Kidney tubule cell (primary cell): Measurements from ENCODE around the gene ANKH.

Source experiments
- DNase-seq: peaks from one replicate; pipeline ENCODE4 v3.0.0-alpha.2; 2018; ENCODE audit warnings: low spot score

Gene ANKH

GRCh38 chr5:14734396-14734795 is 137.2 kb downstream of the ANKH start:
- no peak for DNase-seq

- DNase-seq = no peak
These were observed 137.9 kb downstream of the ANKH start for GRCh38 chr5:14733661-14734060.

- no peak for DNase-seq
These were observed 138.6 kb downstream of the ANKH start for GRCh38 chr5:14732991-14733390.

GRCh38 chr5:14730881-14731280 is 140.7 kb downstream of the ANKH start:
- DNase-seq = no peak

GRCh38 chr5:14730466-14730865 is 141.1 kb downstream of the ANKH start:
- no peak for DNase-seq

GRCh38 chr5:14729448-14730385 is 141.9 kb downstream of the ANKH start:
- DNase-seq = no peak

- DNase-seq = no peak
These were observed 143.1 kb downstream of the ANKH start for GRCh38 chr5:14728459-14728938.

GRCh38 chr5:14727928-14728458 is 143.6 kb downstream of the ANKH start:
- no peak for DNase-seq

DNA sequence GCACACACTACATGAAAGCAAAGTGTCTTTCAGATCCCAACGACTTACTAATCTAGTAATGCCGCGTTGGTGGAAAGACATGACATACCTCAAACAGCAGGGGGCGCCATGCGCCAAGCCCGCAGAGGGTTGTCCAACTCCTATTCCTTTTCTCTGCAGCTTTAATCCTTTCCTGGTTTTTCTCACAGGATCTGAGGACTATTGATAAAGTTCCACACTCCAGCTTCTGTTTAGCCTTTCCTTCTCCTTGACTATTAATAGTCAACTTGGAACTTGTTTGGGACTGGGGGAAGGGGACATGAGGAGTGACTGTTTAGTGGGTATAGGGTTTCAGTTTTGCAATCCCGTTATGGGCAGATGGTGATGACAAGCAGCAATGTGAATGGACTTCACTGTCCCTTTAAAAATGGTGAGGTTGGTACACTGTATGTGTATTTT is 144.1 kb downstream of the ANKH start:
- peak; percentile 75 for DNase-seq

GRCh38 chr5:14726066-14726838 is 145.3 kb downstream of the ANKH start:
- DNase-seq = peak; percentile 43

DNA sequence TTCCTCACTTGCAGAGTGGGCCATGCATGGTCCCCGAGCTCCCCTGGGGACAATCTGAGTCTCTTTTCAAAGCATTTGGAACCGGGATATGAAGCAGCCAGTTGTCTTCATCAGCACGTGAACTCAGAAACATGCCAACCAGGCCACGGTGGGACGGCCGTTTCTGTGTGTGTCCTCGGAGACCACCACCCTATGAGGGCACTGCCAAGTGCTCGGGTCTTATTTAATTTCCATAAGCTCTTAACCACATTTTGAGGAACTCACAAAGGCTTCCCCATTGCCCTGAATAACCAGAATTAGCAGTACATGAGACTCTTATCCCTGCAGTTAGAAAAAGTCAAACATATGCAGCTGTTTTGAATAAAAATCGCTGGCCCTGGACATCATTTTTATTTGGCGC is 146.9 kb downstream of the ANKH start:
- DNase-seq = no peak

DNA sequence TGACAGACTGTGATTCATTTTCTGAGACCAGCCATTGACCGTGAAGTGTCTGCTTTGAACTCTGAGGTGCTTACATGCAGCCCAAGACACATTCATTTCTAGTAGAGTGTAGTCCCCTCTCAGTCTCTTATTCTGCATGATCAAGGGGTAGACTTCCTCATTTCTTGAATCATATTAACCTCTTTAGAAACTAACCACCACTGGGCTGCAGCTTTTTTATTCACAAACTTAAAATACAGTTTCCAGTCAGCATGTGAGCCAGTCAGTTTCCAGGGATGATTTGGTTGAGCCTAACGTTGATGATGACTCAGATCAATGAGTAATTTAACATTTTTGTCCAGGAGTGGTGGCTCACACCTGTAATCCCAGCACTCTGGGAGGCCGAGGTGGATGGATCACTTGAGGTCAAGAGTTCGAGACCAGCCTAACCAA is 147.9 kb downstream of the ANKH start:
- peak; percentile 17 for DNase-seq

DNA sequence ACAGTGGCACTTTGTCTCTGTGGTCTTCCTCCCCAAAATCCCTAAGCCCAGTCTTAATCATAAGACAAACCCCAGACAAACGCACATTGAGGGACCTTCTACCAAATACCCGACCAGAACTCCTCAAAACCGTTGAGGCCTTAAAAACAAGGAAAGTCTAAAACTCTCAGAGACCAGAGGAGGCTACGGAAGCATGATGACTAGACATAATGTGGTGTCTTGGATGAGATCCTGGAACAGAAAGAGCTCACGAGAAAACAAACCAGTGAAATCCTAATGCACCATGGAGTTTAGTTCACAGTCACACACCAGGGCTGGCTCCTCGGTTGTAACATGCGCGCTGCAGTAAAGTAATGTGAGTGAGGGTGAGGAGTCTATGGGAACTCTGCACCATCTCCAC is 148.7 kb downstream of the ANKH start:
- no peak for DNase-seq

- DNase-seq = no peak
These were observed 149.5 kb downstream of the ANKH start for GRCh38 chr5:14721990-14722656.

DNA sequence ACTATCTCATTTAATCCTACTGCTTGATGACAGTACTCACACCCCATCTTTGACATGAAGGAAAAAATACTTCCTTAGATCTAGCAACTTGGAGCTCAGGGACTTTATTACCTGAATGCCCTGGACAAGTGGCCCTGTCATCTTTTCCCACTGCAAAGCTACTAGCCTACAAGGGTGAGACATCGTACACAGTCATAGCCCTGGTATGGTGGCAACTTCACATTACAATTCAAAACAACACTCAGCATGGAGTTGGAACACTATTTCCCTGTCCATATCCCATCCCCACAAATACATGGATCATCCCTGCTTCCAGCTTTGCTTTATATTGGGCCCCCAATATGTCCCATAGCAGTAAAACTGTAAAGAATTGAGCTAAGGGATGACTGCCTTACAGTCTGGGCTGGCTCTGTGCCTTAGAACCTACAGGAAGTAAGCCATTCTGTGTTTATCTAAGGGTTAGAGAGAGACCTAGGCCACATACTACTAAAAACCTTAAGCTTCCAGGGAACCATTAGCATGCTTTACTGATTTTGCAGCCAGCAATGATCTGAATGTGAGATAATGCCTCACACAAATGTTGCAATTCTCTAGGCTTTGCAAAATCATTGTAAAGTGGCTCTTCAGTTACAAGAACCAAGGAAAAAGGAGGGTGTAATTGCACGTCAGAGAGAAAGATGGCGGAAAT is 151.2 kb downstream of the ANKH start:
- DNase-seq = peak; percentile 69

- no peak for DNase-seq
These were observed 152.8 kb downstream of the ANKH start for GRCh38 chr5:14718778-14719177.

- no peak for DNase-seq
These were observed 154.5 kb downstream of the ANKH start for GRCh38 chr5:14716755-14717752.

DNA sequence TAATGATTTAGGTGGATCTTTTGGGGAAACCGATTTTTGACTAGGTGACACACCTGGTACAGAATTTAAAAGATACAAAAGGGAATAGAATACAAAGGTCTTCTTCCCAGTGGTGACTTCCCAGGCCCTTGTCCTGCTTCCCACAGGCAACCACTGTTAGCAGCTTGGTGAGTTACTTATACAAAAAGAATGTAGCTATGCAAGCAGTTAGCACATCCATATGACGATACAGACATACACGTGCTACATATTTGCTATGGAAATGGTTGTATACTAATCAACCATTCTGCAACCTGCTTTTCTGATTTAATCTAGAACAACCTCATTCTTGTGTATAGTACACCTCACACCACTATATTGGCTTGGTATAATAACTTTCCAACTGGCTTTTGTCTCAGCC is 156.1 kb downstream of the ANKH start:
- DNase-seq = no peak

DNA sequence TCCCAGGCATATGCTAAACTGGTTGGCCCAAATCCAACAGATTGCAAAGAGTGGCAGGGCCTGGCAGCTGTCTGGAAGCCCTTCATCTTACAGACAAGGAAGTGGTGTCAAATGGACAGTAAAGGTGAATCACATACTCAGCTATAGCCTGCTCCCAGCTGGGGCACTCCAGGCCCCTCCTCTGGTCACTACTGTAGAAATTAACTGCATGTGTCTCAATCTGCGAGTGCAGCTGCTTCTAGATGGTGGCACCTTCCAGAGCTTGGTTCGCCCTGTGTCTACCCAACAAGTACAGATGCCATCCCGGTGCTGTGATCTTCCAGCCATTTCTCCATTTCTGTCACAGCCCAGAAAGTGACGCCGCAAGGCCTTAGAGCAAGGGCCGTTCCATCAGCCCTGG is 156.9 kb downstream of the ANKH start:
- peak; percentile 73 for DNase-seq
